ENCODE data around the gene SOS2. TPM values are rescaled to one million over a fixed set of nuclear protein-coding genes. Genes with fewer than 3 reads are reported as not detected.

SOS2 gene
- total RNA-seq, 1 experiment from 2014 or later, result 9.4 TPM

DNA sequence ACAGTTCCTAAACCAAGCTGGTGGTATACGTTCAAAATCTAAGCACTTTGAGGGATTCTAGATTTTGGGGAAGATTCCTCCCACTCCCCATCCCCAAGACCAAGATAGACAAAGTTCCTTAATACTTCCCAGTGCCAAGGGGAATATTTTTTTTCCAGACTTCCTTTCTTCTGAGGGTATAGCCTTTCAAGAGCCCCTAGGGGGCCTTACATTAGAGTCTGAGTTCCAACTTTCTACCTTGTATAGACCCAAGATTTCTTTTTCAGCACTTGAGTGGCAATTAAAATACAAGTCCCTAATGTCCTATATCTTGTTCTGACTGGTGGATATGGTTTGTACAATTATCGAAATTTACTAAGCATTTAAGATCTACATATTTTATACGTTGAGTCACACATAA is 28.7 kb upstream of the SOS2 start:
- peak overlapping the region in 1 of 3 experiments; percentile 39; a peak in 1 of 7 replicates for H3K27ac Mint-ChIP-seq
- TF ChIP-seq, protein P1, sequence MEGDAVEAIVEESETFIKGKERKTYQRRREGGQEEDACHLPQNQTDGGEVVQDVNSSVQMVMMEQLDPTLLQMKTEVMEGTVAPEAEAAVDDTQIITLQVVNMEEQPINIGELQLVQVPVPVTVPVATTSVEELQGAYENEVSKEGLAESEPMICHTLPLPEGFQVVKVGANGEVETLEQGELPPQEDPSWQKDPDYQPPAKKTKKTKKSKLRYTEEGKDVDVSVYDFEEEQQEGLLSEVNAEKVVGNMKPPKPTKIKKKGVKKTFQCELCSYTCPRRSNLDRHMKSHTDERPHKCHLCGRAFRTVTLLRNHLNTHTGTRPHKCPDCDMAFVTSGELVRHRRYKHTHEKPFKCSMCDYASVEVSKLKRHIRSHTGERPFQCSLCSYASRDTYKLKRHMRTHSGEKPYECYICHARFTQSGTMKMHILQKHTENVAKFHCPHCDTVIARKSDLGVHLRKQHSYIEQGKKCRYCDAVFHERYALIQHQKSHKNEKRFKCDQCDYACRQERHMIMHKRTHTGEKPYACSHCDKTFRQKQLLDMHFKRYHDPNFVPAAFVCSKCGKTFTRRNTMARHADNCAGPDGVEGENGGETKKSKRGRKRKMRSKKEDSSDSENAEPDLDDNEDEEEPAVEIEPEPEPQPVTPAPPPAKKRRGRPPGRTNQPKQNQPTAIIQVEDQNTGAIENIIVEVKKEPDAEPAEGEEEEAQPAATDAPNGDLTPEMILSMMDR (conservative IDR thresholded peaks at IDR 0.05), result no peak
- Histone ChIP-seq H3K23ac (ENCODE audit: insufficient read length, low read depth, low read length) (no peak overlapping the region), H3K4me2 (ENCODE audit: insufficient read depth, insufficient read length, low read length) (no peak overlapping the region), H4K8ac (replicated peaks; ENCODE audit: insufficient read length, low read depth, low read length) (no peak overlapping the region), H4K20me1 (ENCODE audit: control insufficient read depth, insufficient read depth, insufficient read length) (no peaks in the 10 kb centered on the region), H3K9ac (ENCODE audit: extremely low read depth, insufficient read length, low read length) (no peak overlapping the region), H3K79me2 (ENCODE audit: insufficient read depth, low read length) (no peaks in the 10 kb centered on the region), H2BK5ac (ENCODE audit: insufficient read length, low read length) (no peak overlapping the region), H3K18ac (ENCODE audit: insufficient read length, low read depth, low read length) (no peak overlapping the region), H3K23me2 (ENCODE audit: insufficient read length, low read depth, low read length, poor library complexity, severe bottlenecking) (no peaks in the 10 kb centered on the region), H2AK5ac (ENCODE audit: insufficient read length, low read length) (no peak overlapping the region), H3K9me3 (ENCODE audit: control insufficient read depth, low read depth, low read length) (no peaks in the 10 kb centered on the region), H3K4ac (ENCODE audit: low read depth, low read length) (no peak overlapping the region), H2BK20ac (ENCODE audit: low read depth, low read length, poor library complexity, severe bottlenecking) (no peak overlapping the region), H3T11ph (ENCODE audit: low read length) (no peak overlapping the region), H4K91ac (ENCODE audit: insufficient read length, low read depth, low read length) (no peak overlapping the region), H4K5ac (ENCODE audit: insufficient read length, low read depth, low read length) (no peak overlapping the region), H3K79me1 (ENCODE audit: insufficient read depth, low read depth, low read length, poor library complexity, severe bottlenecking) (no peaks in the 10 kb centered on the region), H3K56ac (ENCODE audit: insufficient read length, low read depth, low read length) (no peak overlapping the region), H3K14ac (ENCODE audit: insufficient read depth, low read length) (no peak overlapping the region), H2BK12ac (ENCODE audit: insufficient read length, low read depth, low read length) (no peak overlapping the region), H3K27me3 (ENCODE audit: insufficient read depth, low read length) (no peaks in the 10 kb centered on the region), H3K27ac (ENCODE audit: insufficient read length, low read depth, low read length) (no peak overlapping the region), H2BK15ac (ENCODE audit: low read depth, low read length) (no peak overlapping the region), H3K4me1 (ENCODE audit: insufficient read depth, low read length) (no peaks in the 10 kb centered on the region), H2BK120ac (ENCODE audit: low read depth, low read length, poor library complexity, severe bottlenecking) (no peak overlapping the region), H2AFZ (ENCODE audit: low read length) (no peak overlapping the region)
- H3K4me3 Mint-ChIP-seq, result no peak overlapping the region
- no peaks in the 10 kb centered on the region for H3K4me1 Mint-ChIP-seq
- H3K27me3 Mint-ChIP-seq (ENCODE audit: low read depth), result no peaks in the 10 kb centered on the region
- H3K36me3 Mint-ChIP-seq (ENCODE audit: insufficient read depth in 1 of 3, low read depth in 3 of 3), result peaks cover 0 to 24% (median 4%) of the 10 kb centered on the region in 3 experiments; a peak in 5 of 7 replicates
- whole genome bisulfite sequencing (ENCODE audit: extremely low coverage, insufficient read length, low lambda C conversion rate), result no CpG with 5 or more reads among the region's 3 CpGs
- DNase-seq, result no peak
- no peaks in the 10 kb centered on the region for H3K9me3 Mint-ChIP-seq

Data from H9 (cell line).